GM11168 (cell line): ENCODE results near the gene CSF3R.
"Not testable (repeated sequence)": the region's sequence is repeated elsewhere in the genome, so short reads cannot be mapped to it uniquely, and the experiment has no call there.

Experiments
- in situ Hi-C: fragments of 300-500 bp; cut with MboI; formaldehyde crosslinking; loops from one replicate; pipeline ENCODE4 v1.12.0; 2022; ENCODE audit warnings: low sequenced_read_pairs; ENCODE audit not compliant: unreplicated experiment

The CSF3R gene

DNA sequence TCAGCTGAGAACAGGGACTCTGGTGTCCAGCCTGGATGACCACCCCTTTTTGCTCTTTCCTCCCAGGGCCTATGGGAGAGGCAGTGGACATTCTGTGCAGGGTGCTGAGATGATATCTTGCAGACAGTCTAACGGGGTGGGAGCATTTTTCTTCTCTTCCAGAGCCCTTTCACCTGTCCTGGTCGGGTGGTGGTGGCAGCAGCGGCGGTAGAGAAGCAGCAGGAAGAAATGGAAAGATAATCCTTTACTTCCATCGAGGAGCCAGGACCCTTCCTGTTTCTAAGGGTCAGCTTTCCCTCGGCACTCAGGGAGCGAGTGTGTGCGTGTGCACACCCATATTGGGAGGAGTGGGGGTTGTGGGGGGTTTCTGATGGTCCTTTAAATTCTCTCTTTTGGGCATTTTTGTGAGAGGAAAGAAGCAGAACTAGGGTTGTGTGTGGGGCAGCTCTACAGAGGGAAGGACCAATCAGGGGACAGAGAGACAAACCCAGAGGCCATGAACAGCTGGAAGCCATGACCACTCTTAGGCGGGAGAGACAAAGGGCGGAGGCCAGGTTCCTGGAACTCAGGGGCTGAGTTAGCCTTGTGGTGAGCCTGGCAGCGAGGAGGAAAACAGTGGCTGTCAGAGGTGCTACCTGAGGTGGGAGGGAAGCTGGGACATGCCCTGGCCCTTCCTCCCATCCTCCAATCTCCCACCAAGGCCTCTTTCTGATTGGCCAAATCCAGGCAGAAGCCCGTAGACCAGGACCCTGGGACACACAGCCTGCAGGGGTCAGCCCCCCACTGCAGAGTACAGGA is 31.2 kb upstream of the CSF3R start:
- in situ Hi-C loops = no loop called here

GRCh38 chr1:36512842-36513241 is 30.1 kb upstream of the CSF3R start:
- in situ Hi-C loops = no loop called here

- in situ Hi-C loops = no loop called here
These were observed 29.4 kb upstream of the CSF3R start for GRCh38 chr1:36511804-36512798.

GRCh38 chr1:36511220-36511619 is 28.5 kb upstream of the CSF3R start:
- in situ Hi-C loops = not testable (repeated sequence)

DNA sequence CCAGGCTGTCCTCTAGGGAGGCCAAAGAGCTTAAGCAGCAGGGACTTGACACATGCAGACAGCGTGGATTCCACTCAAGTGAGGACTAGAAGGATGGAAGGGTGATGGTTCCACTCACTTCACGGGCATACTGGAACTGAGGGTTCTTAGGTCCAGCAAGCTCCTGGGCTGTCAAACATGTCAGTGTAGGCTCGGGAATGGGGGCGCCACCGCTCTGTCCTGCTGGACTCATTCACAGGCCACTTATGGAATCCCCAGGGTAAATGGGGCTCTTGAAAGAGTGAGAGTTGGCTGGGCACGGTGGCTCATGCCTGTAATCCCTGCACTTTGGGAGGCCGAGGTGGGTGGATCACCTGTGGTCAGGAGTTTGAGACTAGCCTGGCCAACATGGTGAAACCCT is 27.7 kb upstream of the CSF3R start:
- in situ Hi-C loops = no loop called here

GRCh38 chr1:36508257-36508656 is 25.5 kb upstream of the CSF3R start:
- in situ Hi-C loops = no loop called here

DNA sequence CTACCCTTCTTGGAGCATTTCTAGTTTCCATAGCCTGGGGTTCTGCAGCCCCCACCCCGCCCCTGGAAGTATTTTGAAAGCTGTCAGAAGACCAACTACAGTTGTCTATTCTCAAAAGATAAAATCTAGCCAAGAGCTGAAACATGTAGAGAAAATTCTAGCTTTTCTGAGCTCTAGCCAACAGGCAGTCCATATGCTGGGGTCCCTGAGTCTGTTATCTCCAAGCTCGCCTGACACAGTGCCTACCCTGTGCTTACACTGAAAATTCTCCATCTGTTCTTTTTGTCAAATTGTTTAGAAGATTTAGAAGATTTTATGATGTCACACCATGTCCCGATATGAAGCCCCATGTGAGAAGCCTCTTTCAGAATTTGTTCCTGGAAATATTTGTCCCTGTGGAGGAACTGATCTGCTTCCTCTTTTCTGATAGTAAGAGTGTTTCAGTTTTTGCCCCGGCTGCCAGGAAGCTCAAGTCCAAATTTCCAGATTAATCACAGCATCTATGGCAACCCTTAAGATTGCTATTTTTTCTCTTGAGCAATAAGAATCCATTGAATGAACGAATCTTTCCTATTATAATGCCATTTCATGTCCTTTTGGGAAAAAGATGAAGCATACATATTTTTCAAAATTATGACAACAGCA is 23.7 kb upstream of the CSF3R start:
- in situ Hi-C loops = no loop called here

DNA sequence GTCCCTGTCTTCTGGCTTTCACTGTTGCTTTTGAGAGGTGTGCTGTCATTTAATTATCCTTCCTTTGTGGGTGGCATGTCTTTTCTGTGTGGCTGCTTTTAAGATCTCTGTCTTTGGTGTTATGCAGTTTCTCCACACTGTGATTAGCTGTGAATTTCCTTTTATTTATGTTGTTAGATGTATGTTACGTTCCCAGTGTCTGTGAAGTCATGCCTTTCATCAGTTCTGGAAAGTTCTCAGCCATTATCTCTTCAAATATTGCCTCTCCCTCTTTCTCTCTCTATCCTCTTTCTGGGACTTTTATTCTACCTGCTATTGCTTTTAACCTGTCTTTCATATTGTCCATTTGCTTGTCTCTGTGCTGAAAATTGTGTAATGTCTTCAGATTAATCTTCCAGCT is 21.0 kb upstream of the CSF3R start:
- in situ Hi-C loops = no loop called here

DNA sequence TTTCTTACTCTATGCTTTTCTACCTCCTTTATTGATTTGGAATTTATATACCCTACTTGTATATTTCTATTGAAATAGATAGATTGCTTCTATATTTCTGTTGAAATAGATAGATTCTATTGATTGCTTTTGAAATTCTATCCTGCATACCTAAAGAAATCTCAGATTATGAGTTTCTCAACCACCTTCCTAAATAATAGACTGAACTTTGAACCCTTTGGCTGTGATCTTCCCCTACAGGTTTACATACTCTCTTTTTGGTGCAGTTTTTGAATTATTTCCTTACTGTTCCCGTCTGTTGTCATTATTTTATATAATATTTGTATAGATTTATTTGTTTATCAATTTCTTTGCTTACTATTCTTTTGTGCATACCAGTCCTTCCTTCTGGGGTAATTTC is 20.4 kb upstream of the CSF3R start:
- in situ Hi-C loops = no loop called here

GRCh38 chr1:36502616-36503015 is 19.9 kb upstream of the CSF3R start:
- in situ Hi-C loops = no loop called here

DNA sequence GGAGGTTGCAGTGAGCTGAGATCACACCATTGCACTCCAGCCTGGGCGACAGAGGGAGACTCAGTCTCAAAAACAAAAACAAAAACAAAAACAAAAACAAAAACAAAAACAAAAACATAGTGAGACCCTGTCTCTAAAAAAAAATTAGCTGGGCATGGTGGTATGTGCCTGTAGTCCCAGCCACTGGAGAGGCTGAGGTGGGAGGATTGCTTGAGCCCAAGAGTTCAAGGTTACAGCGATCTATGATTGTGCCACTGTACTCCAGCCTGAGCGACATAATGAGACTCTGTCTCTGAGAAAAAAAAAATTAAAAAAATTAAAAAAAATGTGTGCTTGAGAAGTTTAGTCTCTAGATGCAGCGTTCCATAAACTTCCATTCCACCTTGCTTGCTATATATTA is 19.2 kb upstream of the CSF3R start:
- in situ Hi-C loops = not testable (repeated sequence)

DNA sequence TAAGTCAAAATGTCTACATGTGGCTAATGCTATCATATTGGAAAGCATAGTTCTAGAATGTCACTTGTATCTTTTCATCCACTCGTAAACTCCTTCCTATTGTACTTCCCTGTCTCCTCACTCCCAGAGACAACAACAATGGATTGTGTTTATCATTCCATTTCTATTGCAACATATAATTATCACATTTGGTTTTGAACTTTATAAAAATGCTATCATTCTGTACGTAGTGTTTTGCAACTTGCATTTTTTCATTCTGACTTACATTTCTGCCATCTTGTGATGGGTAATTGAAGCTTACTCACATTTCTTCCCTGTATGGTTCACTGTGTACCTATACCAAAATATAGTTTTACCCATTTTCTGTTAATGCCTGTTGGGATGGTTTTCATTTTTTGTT is 14.5 kb upstream of the CSF3R start:
- in situ Hi-C loops = no loop called here

GRCh38 chr1:36494971-36495370 is 12.3 kb upstream of the CSF3R start:
- in situ Hi-C loops = no loop called here

DNA sequence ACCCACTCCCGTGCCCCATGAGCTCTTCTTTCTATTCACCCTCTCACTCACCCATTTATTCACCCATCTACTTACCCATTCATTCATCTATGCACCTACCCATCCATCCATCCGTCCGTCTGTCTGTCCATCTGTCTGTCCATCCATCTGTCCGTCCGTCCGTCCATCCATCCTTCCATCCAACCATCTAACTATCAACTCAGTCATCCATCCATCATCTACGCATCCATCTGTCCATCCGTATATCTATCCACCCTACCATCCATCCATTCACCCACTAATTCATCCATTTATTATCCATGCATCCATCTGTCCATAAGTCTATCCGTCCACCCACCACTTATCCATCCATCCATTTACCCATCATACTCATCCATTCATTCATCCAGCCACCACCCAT is 10.8 kb upstream of the CSF3R start:
- in situ Hi-C loops = no loop called here

DNA sequence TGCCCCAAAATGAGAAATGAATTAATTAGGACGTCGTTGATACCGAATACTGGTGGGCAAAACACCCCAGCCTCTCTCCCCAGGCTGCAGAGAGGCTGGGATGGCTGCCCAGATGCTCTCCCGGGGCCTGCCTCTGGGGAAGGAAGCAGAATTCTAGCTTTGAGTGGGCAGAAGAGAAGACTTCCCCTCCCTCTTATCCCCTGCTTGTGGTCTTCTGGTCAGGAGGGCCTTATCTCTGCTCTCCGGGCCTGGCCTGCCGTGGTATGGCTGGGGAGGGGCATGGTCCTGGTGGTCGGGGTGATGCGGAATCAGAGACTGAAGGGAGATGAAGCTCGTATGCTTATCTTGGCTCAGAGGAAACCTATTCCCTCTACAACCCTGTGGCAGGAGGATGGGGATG is 9.8 kb upstream of the CSF3R start:
- in situ Hi-C loops = no loop called here

- in situ Hi-C loops = not testable (repeated sequence)
These were observed 6.7 kb upstream of the CSF3R start for GRCh38 chr1:36489258-36490051.

GRCh38 chr1:36487906-36488305 is 5.2 kb upstream of the CSF3R start:
- in situ Hi-C loops = no loop called here

- in situ Hi-C loops = not testable (repeated sequence)
These were observed 4.6 kb upstream of the CSF3R start for GRCh38 chr1:36487336-36487725.

DNA sequence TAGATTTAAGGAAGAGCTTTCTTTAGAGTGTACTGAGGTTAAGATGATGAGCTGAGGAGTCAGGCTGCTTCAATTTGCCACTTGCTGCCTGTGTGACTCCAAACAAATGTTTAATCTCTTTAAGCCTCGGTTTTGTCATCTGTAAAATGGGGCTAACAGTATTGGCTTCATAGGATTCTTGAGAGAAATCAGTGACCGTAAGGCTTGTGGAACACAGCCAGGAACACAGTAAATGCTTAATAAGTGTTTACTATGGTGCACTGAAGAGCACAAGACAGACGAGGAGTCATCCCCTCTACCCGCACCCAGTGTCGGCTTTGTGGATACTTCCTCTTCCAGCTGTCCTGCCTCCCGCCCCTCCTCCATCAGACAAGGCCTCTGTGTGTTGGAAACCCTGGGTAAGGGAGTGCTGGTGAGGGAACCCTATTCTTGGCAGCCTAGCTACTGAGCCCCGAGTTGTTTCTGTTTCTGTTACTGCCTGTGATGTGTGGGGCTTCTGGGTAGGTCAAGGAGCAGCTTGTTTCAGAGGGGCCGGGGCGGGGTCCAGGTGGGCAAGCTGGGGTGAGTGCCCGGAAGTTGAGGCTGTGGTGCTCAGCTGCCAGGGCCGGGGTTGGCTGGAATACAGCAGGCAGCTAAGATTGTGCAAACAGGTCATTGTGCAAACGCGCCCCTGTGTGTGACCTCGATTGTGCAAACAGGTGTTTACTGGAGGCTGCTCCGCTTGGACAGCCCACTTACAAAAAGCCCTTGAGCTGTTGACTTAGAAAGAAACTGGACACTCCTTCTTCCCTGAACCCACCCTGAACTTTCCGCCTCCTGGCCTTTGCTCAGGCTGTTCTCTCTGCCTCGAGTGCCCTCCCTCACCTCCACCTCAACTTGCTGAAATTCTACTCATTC is 4.0 kb upstream of the CSF3R start:
- in situ Hi-C loops = no loop called here
